ENCODE data around the gene RPGRIP1L.

DNA sequence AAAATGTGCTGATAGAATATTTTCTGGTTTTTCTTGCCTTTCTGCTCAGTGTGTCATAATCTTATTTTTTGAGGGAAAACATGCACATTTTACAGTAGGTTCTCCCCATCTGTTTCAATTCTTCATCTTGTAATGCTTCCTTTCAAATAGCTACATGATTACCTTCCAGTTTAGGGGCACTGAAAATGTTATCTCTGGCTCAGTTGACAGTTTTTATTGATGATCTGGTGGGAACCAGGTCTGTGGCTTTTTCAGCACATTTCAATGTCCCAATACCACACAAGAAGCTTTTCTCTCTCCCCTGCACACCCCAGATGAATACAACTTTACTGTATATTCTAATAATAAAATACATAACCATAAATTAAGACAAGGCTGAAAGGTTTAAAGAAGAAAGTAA, 36.8 kb upstream of the RPGRIP1L start:
- TF ChIP-seq GATA3 (IDR thresholded peaks at IDR 0.05; ENCODE audit: low read depth, low read length) (no peak), GATA2 (IDR thresholded peaks at IDR 0.05; ENCODE audit: low read depth, low read length) (no peak)
